ENCODE data around the gene H6PD. TPM values are rescaled to one million over a fixed set of nuclear protein-coding genes. Genes with fewer than 3 reads are reported as not detected.

Gene H6PD
- total and polyA plus RNA-seq, 2 donors from 2014 or later, result 5.7 to 64.3 TPM

GRCh38 chr1:9305216-9305615 is 70.6 kb downstream of the H6PD start:
- H3K36me3 ChIP-seq (ENCODE audit: control insufficient read depth in 2 of 3, insufficient read depth in 3 of 3, low read length in 3 of 3), result peaks cover 0 to 2% (median 0%) of the 10 kb centered on the region in 3 donors

GRCh38 chr1:9306006-9306405 is 71.4 kb downstream of the H6PD start:
- FAIRE-seq, result no peak
- intact Hi-C loops (cut with DNase I), result no loop called here
- no peaks in the 10 kb centered on the region for H3K27me3 ChIP-seq (ENCODE audit: control insufficient read depth, insufficient read depth, low read length)
- no peak for TF ChIP-seq CTCF (IDR thresholded peaks at IDR 0.05; ENCODE audit: borderline replicate concordance, extremely low read depth, insufficient read depth)
- no peak for DNase-seq
- no peak overlapping the region for H3K27ac ChIP-seq (ENCODE audit: low read depth in 2 of 2, low read length in 2 of 2)
- no peak overlapping the region for H3K9ac ChIP-seq (ENCODE audit: low read length in 3 of 3)
- H3K36me3 ChIP-seq (ENCODE audit: control insufficient read depth in 2 of 3, insufficient read depth in 3 of 3, low read length in 3 of 3), result peaks cover 0 to under 1% (median 0%) of the 10 kb centered on the region in 3 donors
- H3K4me1 ChIP-seq (ENCODE audit: control insufficient read depth in 2 of 3, insufficient read depth in 2 of 3, low read depth in 1 of 3, low read length in 3 of 3), result peaks cover 7 to 18% (median 16%) of the 10 kb centered on the region in 3 donors
- H3K9me3 ChIP-seq (ENCODE audit: control insufficient read depth in 2 of 3, insufficient read depth in 1 of 3, low read length in 3 of 3), result no peaks in the 10 kb centered on the region
- no peak overlapping the region for H3K4me3 ChIP-seq (ENCODE audit: low read length in 3 of 3)

More at GRCh38 chr1:9305216-9305615, 70.6 kb downstream of the H6PD start:
- FAIRE-seq, result no peak
- TF ChIP-seq CTCF (IDR thresholded peaks at IDR 0.05; ENCODE audit: borderline replicate concordance, extremely low read depth, insufficient read depth), result no peak
- no peak overlapping the region for H3K9ac ChIP-seq (ENCODE audit: low read length in 3 of 3)
- H3K27ac ChIP-seq (ENCODE audit: low read depth in 2 of 2, low read length in 2 of 2), result no peak overlapping the region
- no peak overlapping the region for H3K4me3 ChIP-seq (ENCODE audit: low read length in 3 of 3)
- no peaks in the 10 kb centered on the region for H3K9me3 ChIP-seq (ENCODE audit: control insufficient read depth in 2 of 3, insufficient read depth in 1 of 3, low read length in 3 of 3)
- H3K4me1 ChIP-seq (ENCODE audit: control insufficient read depth in 2 of 3, insufficient read depth in 2 of 3, low read depth in 1 of 3, low read length in 3 of 3), result peaks cover 7 to 18% (median 16%) of the 10 kb centered on the region in 3 donors
- no peak for DNase-seq
- H3K27me3 ChIP-seq (ENCODE audit: control insufficient read depth, insufficient read depth, low read length), result no peaks in the 10 kb centered on the region
- intact Hi-C loops (cut with DNase I), result no loop called here

GRCh38 chr1:9307303-9307702 is 72.7 kb downstream of the H6PD start:
- DNase-seq, result no peak
- peaks cover 7 to 17% (median 16%) of the 10 kb centered on the region in 3 donors for H3K4me1 ChIP-seq (ENCODE audit: control insufficient read depth in 2 of 3, insufficient read depth in 2 of 3, low read depth in 1 of 3, low read length in 3 of 3)
- no peaks in the 10 kb centered on the region for H3K36me3 ChIP-seq (ENCODE audit: control insufficient read depth in 2 of 3, insufficient read depth in 3 of 3, low read length in 3 of 3)
- H3K27me3 ChIP-seq (ENCODE audit: control insufficient read depth, insufficient read depth, low read length), result no peaks in the 10 kb centered on the region
- H3K27ac ChIP-seq (ENCODE audit: low read depth in 2 of 2, low read length in 2 of 2), result no peak overlapping the region
- H3K9ac ChIP-seq (ENCODE audit: low read length in 3 of 3), result no peak overlapping the region
- H3K4me3 ChIP-seq (ENCODE audit: low read length in 3 of 3), result no peak overlapping the region
- H3K9me3 ChIP-seq (ENCODE audit: control insufficient read depth in 2 of 3, insufficient read depth in 1 of 3, low read length in 3 of 3), result no peaks in the 10 kb centered on the region
- no peak for FAIRE-seq
- no peak for TF ChIP-seq CTCF (IDR thresholded peaks at IDR 0.05; ENCODE audit: borderline replicate concordance, extremely low read depth, insufficient read depth)
- intact Hi-C loops (cut with DNase I), result no loop called here

GRCh38 chr1:9308236-9308785 is 73.7 kb downstream of the H6PD start:
- Histone ChIP-seq H3K27ac (ENCODE audit: low read depth in 2 of 2, low read length in 2 of 2) (no peak overlapping the region), H3K4me1 (ENCODE audit: control insufficient read depth in 2 of 3, insufficient read depth in 2 of 3, low read depth in 1 of 3, low read length in 3 of 3) (peaks cover 4 to 7% (median 6%) of the 10 kb centered on the region in 3 donors), H3K9me3 (ENCODE audit: control insufficient read depth in 2 of 3, insufficient read depth in 1 of 3, low read length in 3 of 3) (no peaks in the 10 kb centered on the region), H3K9ac (ENCODE audit: low read length in 3 of 3) (no peak overlapping the region), H3K36me3 (ENCODE audit: control insufficient read depth in 2 of 3, insufficient read depth in 3 of 3, low read length in 3 of 3) (no peaks in the 10 kb centered on the region), H3K27me3 (ENCODE audit: control insufficient read depth, insufficient read depth, low read length) (no peaks in the 10 kb centered on the region), H3K4me3 (ENCODE audit: low read length in 3 of 3) (no peak overlapping the region)
- intact Hi-C loops (cut with DNase I), result no loop called here
- TF ChIP-seq CTCF (IDR thresholded peaks at IDR 0.05; ENCODE audit: borderline replicate concordance, extremely low read depth, insufficient read depth), result no peak
- DNase-seq (no peak), FAIRE-seq (no peak)
